ENCODE data around the gene DNLZ. TPM values are rescaled to one million over a fixed set of nuclear protein-coding genes. Genes with fewer than 3 reads are reported as not detected.

DNLZ gene
- total and polyA plus RNA-seq, 9 of the 15 experiments (the other 6 are each of a cell fraction or from before 2014, with no cell fraction given): 0.17 to 44.6 (median 3.4) TPM

DNA sequence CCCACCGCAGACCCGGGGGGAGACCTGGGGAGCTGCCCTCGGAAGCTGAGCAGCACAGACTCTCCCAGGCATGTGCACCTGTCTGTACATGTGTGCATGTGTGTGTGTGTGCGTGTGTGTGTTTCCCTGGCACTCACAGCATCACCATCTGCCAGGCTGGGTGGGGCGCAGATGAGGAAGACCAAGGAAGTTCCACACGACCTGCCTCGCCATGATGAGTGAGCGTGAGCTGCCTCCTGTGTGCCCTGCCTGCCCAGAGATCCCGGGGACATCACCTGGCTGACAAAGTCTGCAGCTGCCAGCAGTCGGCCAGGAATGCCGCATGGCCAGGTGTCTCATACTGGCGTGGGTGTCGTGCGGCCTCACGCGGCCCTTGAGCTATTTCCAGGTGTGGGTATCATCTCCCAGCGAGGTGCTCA, 40.2 kb downstream of the DNLZ start:
- peaks cover 19 to 35% of the 10 kb centered on the region in 2 experiments; a peak in 4 of 5 replicates for H3K27me3 ChIP-seq (ENCODE audit: control insufficient read depth in 2 of 2, insufficient read depth in 2 of 2, low read length in 2 of 2)
- H3K9me3 ChIP-seq (replicated peaks; ENCODE audit: control insufficient read depth, insufficient read depth, low read depth, low read length): no peaks in the 10 kb centered on the region
- BruUV-seq (replicated peaks): no TSS peak
- no peaks in the 10 kb centered on the region for H3K9me1 ChIP-seq (ENCODE audit: control insufficient read depth, insufficient read depth, low read length)
- WGBS (ENCODE audit: insufficient coverage, low coverage, missing lambda C conversion rate): 43% methylated on average over 15 of the region's 17 CpGs
- POLR2A ChIA-PET: interaction anchor here (0.7 to 1.9 kb wide), 2 partner anchors 10 to 363 kb away, joined by 3 to 6 read pairs; no protein-coding TSS in a partner anchor
- peak overlapping the region in 1 of 2 experiments; percentile 66; a peak in 1 of 4 replicates for H3K9ac ChIP-seq (ENCODE audit: insufficient read depth in 1 of 2, low read depth in 2 of 2, low read length in 2 of 2)
- no peak overlapping the region for H3K4me2 ChIP-seq (ENCODE audit: insufficient read depth, low read length)
- no peak for ATAC-seq
- H2AFZ ChIP-seq (ENCODE audit: low read depth, low read length): no peak overlapping the region
- intact Hi-C loops (cut with micrococcal nuclease) (no loop called here), in situ Hi-C loops (cut with MboI) (no loop called here)
- DNase-seq (ENCODE audit: extremely low read depth in 1 of 4, low spot score in 3 of 4): no peak
- CTCF ChIA-PET (ENCODE audit: low intra/inter-chr PET ratio): no interaction called here
- no peak for FAIRE-seq
- H3K36me3 ChIP-seq (ENCODE audit: control insufficient read depth, insufficient read depth, low read length): no peaks in the 10 kb centered on the region
- no peak overlapping the region for H3K27ac ChIP-seq (ENCODE audit: extremely low read depth, low read depth, low read length)
- peaks cover 5% of the 10 kb centered on the region for H3K79me2 ChIP-seq (ENCODE audit: control insufficient read depth, insufficient read depth, low read length)
- no peaks in the 10 kb centered on the region; the same call in none of the 2 replicates for H4K20me1 ChIP-seq (replicated peaks; ENCODE audit: control insufficient read depth, insufficient read depth, low read length)
- H3K4me3 ChIP-seq: no peak overlapping the region
- TF ChIP-seq, protein P1, sequence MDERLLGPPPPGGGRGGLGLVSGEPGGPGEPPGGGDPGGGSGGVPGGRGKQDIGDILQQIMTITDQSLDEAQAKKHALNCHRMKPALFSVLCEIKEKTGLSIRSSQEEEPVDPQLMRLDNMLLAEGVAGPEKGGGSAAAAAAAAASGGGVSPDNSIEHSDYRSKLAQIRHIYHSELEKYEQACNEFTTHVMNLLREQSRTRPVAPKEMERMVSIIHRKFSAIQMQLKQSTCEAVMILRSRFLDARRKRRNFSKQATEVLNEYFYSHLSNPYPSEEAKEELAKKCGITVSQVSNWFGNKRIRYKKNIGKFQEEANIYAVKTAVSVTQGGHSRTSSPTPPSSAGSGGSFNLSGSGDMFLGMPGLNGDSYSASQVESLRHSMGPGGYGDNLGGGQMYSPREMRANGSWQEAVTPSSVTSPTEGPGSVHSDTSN (CRISPR knock-in tag; IDR thresholded peaks at IDR 0.05; ENCODE audit: low read depth): no peak
- TF ChIP-seq, protein P1 (tag; conservative IDR thresholded peaks at IDR 0.05; ENCODE audit: low read depth): no peak
- H3K4me1 ChIP-seq (replicated peaks in 1 of 2; ENCODE audit: control insufficient read depth in 2 of 2, insufficient read depth in 2 of 2, low read length in 2 of 2): peaks cover 4 to 66% of the 10 kb centered on the region in 2 experiments

Data from K562 (cell line).